KMS-11 (cell line): ENCODE results near the gene RPP30.
"Not testable (repeated sequence)": the region's sequence is repeated elsewhere in the genome, so short reads cannot be mapped to it uniquely, and the experiment has no call there.

Experiments used
- H2AFZ ChIP-seq: fragments of 200-600 bp; sonication (generic); 2 replicates; pipeline ENCODE4 v1.6.1; 2016; ENCODE audit warnings: antibody characterized with exemption, mixed run types, low read depth
- H3K27ac ChIP-seq: fragments of 200-600 bp; sonication (generic); 2 replicates; pipeline ENCODE4 v1.6.1; 2016; ENCODE audit warnings: mild to moderate bottlenecking, mixed run types
- H3K27me3 ChIP-seq: fragments of 200-600 bp; sonication (generic); 2 replicates; pipeline ENCODE4 v1.6.1; 2017; ENCODE audit warnings: mild to moderate bottlenecking, low read depth, mixed run types, moderate library complexity; ENCODE audit not compliant: insufficient read depth
- H3K36me3 ChIP-seq: fragments of 200-600 bp; sonication (generic); 2 replicates; pipeline ENCODE4 v1.6.1; 2017; ENCODE audit warnings: mild to moderate bottlenecking, mixed run types; ENCODE audit not compliant: insufficient read depth
- H3K4me1 ChIP-seq: fragments of 200-600 bp; sonication (generic); 2 replicates; pipeline ENCODE4 v1.6.1; 2016; ENCODE audit warnings: mild to moderate bottlenecking, low read depth, mixed run types; ENCODE audit not compliant: poor library complexity, severe bottlenecking
- H3K4me2 ChIP-seq: fragments of 200-600 bp; sonication (generic); 2 replicates; pipeline ENCODE4 v1.7.0; 2016; ENCODE audit warnings: mild to moderate bottlenecking, mixed run types
- H3K4me3 ChIP-seq: fragments of 200-600 bp; sonication (generic); IDR thresholded peaks from 2 replicates; pipeline ENCODE4 v1.6.1; 2017; ENCODE audit warnings: low read depth, low read length, mixed read lengths; ENCODE audit not compliant: insufficient read depth
- H3K79me2 ChIP-seq: fragments of 200-600 bp; sonication (generic); 2 replicates; pipeline ENCODE4 v1.6.1; 2016; ENCODE audit warnings: low read depth, mixed run types; ENCODE audit not compliant: insufficient read depth
- H3K9ac ChIP-seq: fragments of 200-600 bp; sonication (generic); 2 replicates; pipeline ENCODE4 v1.6.1; 2016; ENCODE audit warnings: mild to moderate bottlenecking, mixed run types
- H4K20me1 ChIP-seq: fragments of 200-600 bp; sonication (generic); 2 replicates; pipeline ENCODE4 v1.6.1; 2016; ENCODE audit warnings: mild to moderate bottlenecking, mixed run types; ENCODE audit not compliant: insufficient read depth
- TF ChIP-seq, protein P1 (sequence below): fragments of 200-600 bp; sonication (generic); conservative IDR thresholded peaks from 2 replicates; pipeline ENCODE4 v1.6.1; 2017; ENCODE audit warnings: low read depth, mild to moderate bottlenecking, antibody characterized with exemption, low read length, moderate library complexity, mixed read lengths

RPP30 gene

DNA sequence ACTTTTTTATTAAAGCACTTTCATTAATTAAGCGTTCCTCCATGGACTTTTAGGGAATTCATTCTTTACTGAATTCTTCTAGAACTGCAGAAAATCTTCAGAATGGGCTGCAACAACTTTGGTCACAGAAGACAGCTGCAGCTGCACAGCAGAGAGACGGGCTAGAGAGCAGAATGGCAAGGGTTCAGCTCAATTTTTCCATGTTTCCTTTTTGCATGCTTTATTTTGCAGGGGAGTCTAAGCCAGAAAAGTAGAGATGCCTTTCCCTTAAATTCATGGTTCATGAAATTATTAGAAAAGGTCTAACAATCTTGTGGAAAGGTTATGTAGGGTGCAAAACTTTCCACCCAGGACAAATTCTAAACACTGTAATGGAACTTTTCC is 64.5 kb downstream of the RPP30 start:
- Histone ChIP-seq H3K4me1 (no peaks in the 10 kb centered on the region), H3K27me3 (no peaks in the 10 kb centered on the region)

DNA sequence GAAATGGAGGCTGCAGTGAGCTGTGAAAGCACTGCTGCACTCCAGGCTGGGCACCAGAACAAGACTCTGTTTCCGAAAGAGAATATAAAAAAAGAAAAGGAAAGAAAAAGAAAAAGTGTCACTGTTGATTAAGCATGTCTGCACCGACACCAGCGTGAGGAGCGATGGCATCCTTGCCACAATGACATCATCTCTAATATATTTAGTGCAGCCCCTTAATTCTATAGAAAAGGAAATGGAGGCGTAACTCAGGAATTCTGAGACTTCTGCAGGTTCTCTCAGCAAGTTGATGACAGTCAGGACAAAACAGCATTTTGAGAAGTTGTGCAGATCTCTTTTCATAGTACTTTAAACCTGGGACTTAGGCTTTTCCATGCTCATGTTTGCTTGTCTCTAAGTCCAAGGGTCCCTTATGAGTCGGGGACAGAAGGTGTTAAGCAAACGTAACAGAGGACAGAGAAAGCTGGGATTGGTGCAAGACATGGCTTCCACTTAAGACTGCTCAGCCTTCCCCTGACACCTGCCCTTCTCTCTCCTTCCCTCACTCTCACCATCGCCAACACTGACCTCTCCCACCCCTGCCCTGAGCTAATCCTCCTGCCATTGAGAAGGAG is 66.0 kb downstream of the RPP30 start:
- no peak overlapping the region for H3K4me3 ChIP-seq
- TF ChIP-seq, protein P1, sequence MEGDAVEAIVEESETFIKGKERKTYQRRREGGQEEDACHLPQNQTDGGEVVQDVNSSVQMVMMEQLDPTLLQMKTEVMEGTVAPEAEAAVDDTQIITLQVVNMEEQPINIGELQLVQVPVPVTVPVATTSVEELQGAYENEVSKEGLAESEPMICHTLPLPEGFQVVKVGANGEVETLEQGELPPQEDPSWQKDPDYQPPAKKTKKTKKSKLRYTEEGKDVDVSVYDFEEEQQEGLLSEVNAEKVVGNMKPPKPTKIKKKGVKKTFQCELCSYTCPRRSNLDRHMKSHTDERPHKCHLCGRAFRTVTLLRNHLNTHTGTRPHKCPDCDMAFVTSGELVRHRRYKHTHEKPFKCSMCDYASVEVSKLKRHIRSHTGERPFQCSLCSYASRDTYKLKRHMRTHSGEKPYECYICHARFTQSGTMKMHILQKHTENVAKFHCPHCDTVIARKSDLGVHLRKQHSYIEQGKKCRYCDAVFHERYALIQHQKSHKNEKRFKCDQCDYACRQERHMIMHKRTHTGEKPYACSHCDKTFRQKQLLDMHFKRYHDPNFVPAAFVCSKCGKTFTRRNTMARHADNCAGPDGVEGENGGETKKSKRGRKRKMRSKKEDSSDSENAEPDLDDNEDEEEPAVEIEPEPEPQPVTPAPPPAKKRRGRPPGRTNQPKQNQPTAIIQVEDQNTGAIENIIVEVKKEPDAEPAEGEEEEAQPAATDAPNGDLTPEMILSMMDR = no peak
- H3K4me1 ChIP-seq = no peaks in the 10 kb centered on the region
- no peaks in the 10 kb centered on the region for H3K27me3 ChIP-seq
- H3K9ac ChIP-seq = no peak overlapping the region
- no peak overlapping the region for H3K27ac ChIP-seq
- no peaks in the 10 kb centered on the region for H3K79me2 ChIP-seq
- no peaks in the 10 kb centered on the region for H3K36me3 ChIP-seq
- no peak overlapping the region for H3K4me2 ChIP-seq
- no peaks in the 10 kb centered on the region for H4K20me1 ChIP-seq
- H2AFZ ChIP-seq = no peak overlapping the region

More for the DNA sequence above, 64.5 kb downstream of the RPP30 start:
- no peak overlapping the region for H2AFZ ChIP-seq
- H3K9ac ChIP-seq = no peak overlapping the region
- no peak overlapping the region for H3K4me3 ChIP-seq
- no peaks in the 10 kb centered on the region for H3K36me3 ChIP-seq
- H3K4me2 ChIP-seq = no peak overlapping the region
- H3K79me2 ChIP-seq = no peaks in the 10 kb centered on the region
- TF ChIP-seq, protein P1 = no peak
- no peaks in the 10 kb centered on the region for H4K20me1 ChIP-seq
- no peak overlapping the region for H3K27ac ChIP-seq

DNA sequence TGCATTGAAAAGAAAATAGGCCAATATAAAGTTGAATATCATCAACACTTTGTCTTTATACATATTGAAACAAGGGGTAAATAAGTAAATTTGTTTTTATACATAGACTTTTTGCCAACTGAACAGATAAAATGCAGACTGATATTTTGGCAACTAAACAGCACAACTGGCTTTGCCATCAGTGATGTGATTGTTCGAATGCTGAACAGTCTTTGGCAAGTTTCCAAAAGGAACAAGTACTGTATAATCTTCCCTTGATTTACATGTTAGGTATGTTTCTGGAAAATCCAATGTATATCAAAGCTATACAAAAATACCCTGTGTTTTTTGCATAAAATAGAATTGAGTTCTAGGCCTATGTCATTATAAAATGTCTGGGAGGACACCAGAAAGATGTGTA is 67.3 kb downstream of the RPP30 start:
- H3K36me3 ChIP-seq = no peaks in the 10 kb centered on the region
- no peak overlapping the region for H3K4me2 ChIP-seq
- TF ChIP-seq, protein P1 = no peak
- no peak overlapping the region for H3K27ac ChIP-seq
- no peak overlapping the region for H3K9ac ChIP-seq
- H3K4me1 ChIP-seq = no peaks in the 10 kb centered on the region
- no peak overlapping the region for H2AFZ ChIP-seq
- no peak overlapping the region for H3K4me3 ChIP-seq
- no peaks in the 10 kb centered on the region for H4K20me1 ChIP-seq
- H3K79me2 ChIP-seq = no peaks in the 10 kb centered on the region
- H3K27me3 ChIP-seq = no peaks in the 10 kb centered on the region

DNA sequence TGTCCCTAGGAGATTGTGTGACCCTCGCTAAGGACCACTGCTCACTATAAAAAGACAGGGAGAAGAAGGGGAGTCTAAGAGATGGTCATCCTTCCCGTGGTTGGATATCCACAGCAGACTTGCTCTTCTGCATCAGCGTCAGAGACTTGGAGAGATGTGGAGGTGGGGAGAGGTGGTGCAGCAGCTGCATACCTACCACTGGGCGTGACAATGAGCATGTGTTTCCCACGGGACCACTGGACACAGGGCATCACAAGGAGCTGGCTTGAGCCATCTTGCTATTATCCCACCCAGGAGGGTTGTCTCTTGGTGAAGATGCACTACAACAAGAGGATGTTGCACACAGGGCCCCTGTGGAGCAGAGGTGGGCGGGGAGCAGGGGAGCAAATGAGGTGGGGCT is 67.9 kb downstream of the RPP30 start:
- Histone ChIP-seq H3K79me2 (no peaks in the 10 kb centered on the region), H3K4me1 (no peaks in the 10 kb centered on the region), H3K4me3 (no peak overlapping the region), H4K20me1 (no peaks in the 10 kb centered on the region), H2AFZ (no peak overlapping the region), H3K27me3 (no peaks in the 10 kb centered on the region), H3K36me3 (no peaks in the 10 kb centered on the region), H3K9ac (no peak overlapping the region), H3K27ac (no peak overlapping the region), H3K4me2 (no peak overlapping the region)
- TF ChIP-seq, protein P1 = no peak

DNA sequence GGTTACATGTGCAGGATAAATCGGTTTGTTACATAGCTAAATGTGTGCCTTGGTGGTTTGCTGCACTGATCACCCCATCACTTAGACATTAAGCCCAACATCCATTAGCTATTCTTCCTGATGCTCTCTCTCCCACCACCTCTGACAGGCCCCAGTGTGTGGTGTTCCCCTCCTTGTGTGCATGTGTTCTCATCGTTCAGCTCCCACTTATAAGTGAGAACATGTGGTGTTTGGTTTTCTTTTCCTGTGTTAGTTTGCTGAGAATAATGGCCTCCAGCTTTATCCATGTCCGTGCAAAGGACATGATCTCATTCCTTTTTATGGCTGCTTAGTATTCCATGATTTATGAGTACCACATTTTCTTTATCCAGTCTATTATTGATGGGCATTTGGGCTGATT is 71.2 kb downstream of the RPP30 start:
- not testable (repeated sequence) for H3K4me3 ChIP-seq, H4K20me1 ChIP-seq, H3K27me3 ChIP-seq, H3K36me3 ChIP-seq, H3K79me2 ChIP-seq, H3K9ac ChIP-seq, H2AFZ ChIP-seq, H3K4me2 ChIP-seq, H3K4me1 ChIP-seq, H3K27ac ChIP-seq
